Suprapubic skin (tissue), 3 donors: ENCODE measurements around the gene UNC45B.

Experiments
- CTCF ChIP-seq, 2 donors: fragments of 200-600 bp in 1 of 2; fragments of 450-650 bp in 1 of 2; sonication (generic) in 1 of 2; IDR thresholded peaks; one replicate each; pipeline ENCODE4 v1.5.1; 2016 to 2019; ENCODE audit warnings: antibody characterized with exemption in 2 of 2, mild to moderate bottlenecking in 1 of 2, moderate library complexity in 1 of 2
- POLR2A ChIP-seq, 2 donors: fragments of 450-650 bp; IDR thresholded peaks; one replicate each; pipeline ENCODE4 v1.6.1; 2017; ENCODE audit warnings: antibody characterized with exemption in 2 of 2, mild to moderate bottlenecking in 2 of 2, moderate library complexity in 2 of 2

GRCh38 chr17:35101725-35102124, 45.9 kb upstream of the UNC45B start:
- TF ChIP-seq CTCF (IDR thresholded peaks at IDR 0.05) (no peak), POLR2A (IDR thresholded peaks at IDR 0.05) (no peak)
